ENCODE results near the gene PDZD7.

- no peak for TF ChIP-seq POLR2A (IDR thresholded peaks at IDR 0.05; ENCODE audit: low read depth)
- TF ChIP-seq CTCF (IDR thresholded peaks at IDR 0.05), result no peak
- no peak for TF ChIP-seq EP300 (IDR thresholded peaks at IDR 0.05)
Observed at GRCh38 chr10:101007099-101007711, 23.7 kb downstream of the PDZD7 start.

All from esophagus muscularis mucosa (tissue), 4 donors.